SIG-M5 (cell line): ENCODE measurements around the gene MTHFD2L.
"Not testable (repeated sequence)": the region's sequence is repeated elsewhere in the genome, so short reads cannot be mapped to it uniquely, and the experiment has no call there.

Experiments
- DNase-seq: peaks from one replicate; lab custom pipeline; 2025; lab: John Stamatoyannopoulos, UW

The MTHFD2L gene

GRCh38 chr4:74189331-74190043 is 31.6 kb downstream of the MTHFD2L start:
- DNase-seq, result no peak

DNA sequence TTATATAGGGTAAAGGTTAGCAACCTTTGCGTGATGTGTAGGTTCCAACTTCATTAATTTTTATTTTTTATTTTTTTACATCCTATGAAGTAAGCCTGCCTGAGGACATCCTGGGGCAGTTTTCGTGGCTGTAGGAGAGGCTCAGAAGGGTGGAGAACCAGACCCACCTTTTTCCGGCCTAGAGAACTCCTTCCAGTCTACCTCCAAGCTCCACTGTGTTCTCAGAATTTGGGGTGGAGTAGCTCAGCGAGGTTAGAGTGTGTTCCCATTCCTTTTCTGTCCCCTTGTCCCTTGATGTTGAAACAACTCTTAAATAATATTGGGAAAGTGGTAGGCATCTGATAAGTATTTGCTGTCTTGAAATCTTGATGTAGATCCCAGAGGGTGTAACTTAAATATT is 32.4 kb downstream of the MTHFD2L start:
- DNase-seq, result no peak

GRCh38 chr4:74190919-74191397 is 33.0 kb downstream of the MTHFD2L start:
- no peak for DNase-seq

DNA sequence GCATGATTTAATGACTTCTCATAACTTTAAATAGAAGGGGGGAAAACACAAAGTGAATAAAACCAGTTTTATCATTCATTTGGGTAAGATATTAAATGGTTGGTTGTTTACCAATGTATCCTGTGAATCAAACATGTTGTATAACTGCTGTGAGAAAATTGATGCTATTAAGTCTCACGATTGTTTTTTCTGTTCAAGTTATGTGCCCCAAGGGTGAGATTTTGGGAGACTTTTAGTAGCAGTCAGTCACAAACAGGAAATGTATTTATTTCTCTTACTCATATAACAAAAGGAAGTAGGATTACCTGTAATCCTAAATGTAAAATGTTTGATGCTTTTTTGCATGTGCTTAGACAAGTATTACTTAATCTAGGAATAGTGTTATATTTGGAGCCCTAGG is 39.2 kb downstream of the MTHFD2L start:
- no peak for DNase-seq

DNA sequence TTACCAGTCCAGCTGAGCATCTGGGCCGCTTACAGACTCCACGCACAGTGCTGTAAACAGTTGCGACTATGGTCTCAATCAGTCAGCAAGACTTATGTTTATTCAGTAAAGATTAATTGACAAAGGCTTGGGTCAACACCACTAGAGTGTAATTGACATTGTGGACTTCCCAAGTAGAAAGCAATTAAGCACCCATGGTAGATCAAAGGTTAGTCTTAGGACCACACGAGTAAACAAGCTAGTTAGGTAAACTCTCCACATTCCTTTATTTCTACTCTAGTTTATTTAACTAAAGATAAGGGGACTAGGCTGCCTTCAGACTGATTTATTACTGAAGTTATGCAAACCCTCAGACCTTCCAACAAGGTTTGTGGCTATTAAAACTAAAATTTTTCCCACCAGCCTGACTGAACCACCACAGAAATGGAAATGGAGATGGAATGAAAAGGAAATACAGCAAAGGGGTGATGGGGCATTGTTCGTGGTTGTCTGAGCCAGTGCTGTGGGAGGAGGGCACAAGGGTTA is 44.2 kb downstream of the MTHFD2L start:
- DNase-seq, result no peak

- no peak for DNase-seq
Measured at GRCh38 chr4:74203467-74203866, 45.5 kb downstream of the MTHFD2L start.

DNA sequence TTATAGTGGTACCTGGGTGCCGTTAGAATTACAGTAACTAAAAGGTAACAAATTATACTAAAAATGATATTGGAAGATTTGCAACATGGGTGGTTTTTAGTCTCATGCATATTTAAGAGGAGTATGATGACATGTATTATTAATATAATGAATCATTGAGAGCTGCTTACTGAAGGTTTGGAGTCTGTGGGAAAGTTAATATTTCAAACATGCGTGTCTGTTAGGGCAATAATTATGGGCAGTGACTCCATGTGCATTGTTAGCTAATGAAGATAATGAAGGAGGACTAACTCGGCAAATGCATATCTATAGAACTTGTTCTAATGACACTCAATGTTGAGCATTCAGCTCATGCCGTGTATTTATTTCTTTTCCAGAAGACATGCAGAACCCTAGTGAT is 47.1 kb downstream of the MTHFD2L start:
- no peak for DNase-seq

DNA sequence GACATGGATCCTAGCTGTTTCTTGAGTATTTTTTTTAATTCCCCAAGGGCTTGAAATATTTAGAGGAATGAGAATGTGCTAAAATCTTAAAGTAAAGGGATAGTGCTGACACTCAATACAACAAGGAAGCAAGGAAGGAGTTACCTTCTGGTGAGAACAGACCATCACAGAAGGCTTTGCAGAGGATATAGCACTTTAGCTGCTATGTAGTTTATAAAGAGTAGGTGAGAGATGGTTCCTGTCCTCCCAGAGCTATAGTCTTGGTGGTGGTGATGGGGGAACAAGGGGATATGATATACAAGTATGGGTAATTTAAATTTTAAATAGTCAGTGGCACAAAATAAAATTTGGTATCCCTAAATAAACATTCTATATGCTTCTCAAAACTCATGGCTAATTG is 47.6 kb downstream of the MTHFD2L start:
- no peak for DNase-seq

- no peak for DNase-seq
Measured at GRCh38 chr4:74206088-74206825, 48.3 kb downstream of the MTHFD2L start.

DNA sequence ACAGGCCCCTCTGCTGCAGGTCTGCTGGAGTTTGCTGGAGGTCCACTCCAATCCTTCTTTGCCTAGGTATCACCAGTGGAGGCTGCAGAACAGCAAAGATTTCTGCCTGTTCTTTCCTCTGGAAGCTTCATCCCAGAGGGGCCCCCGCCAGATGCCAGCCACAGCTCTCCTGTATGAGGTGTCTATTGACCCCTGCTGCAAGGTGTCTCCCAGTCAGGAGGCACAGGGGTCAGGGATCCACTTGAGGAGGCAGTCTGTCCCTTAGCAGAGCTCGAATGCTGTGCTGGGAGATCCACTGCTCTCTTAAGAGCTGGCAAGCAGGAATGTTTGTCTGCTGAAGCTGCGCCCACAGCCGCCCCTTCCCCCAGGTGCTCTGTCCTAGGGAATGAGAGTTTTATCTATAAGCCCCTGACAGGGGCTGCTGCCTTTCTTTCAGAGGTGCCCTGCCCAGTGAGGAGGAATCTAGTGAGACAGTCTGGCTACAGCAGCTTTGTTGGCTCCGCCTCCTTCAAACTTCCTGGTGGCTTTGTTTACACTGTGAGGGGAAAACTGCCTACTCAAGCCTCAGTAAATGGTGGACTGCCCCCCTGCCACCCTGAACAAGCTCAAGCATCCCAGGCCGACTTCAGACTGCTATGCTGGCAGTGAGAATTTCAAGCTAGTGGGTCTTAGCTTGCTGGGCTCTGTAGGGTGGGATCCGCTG is 56.7 kb downstream of the MTHFD2L start:
- DNase-seq, result not testable (repeated sequence)

DNA sequence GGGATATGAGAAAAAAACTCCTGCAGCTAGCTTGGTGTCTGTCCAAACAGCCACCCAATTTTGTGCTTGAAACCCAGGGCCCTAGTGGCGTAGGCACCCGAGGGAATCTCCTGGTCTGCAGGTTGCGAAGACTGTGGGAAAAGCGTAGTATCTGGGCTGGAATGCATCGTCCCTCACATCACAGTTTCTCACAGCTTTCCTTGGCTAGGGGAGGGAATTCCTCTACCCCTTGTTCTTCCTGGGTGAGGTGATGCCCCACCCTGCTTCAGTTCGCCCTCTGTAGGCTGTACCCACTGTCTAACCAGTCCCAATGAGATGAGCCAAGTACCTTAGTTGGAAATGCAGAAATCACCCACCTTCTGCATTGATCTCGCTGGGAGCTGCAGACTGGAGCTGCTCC is 57.3 kb downstream of the MTHFD2L start:
- not testable (repeated sequence) for DNase-seq

- no peak for DNase-seq
Measured at GRCh38 chr4:74217365-74217764, 59.4 kb downstream of the MTHFD2L start.

DNA sequence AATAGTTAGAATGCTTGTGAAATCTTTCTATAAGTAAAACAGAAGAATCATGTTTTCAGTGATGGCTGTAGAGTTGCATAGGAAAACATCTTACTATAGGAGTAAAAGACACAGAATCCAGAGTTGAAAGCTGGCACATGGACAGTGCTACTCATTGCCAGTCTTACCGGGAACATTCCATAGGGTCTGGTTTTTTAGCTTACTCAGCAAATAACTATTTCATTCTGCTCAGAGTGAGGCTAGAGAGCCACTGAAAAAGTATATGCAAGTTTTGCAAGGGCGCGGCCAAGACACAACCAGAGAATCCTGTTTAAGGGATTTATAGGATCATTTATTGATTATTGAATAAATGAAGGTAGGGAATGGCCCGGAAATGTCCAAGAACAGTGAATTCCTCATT is 60.3 kb downstream of the MTHFD2L start:
- DNase-seq, result no peak

DNA sequence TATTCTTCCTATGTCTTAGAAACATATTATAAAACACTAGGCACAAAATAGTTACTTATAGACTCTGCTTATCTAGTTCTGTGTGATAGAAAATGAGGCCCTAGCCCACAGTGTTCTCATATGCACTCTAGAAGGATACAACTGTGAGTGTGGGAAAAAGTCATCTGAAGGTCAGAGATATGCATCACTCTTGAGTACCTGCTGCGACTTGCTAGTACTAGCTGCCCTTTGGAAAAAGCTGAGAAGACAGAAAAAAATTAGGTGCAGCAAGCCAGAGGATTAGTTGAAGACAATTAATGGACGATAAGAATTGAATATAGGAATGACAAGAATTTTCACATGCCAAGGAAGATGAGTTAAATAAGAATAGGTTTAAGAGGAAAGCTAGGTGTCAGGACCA is 61.3 kb downstream of the MTHFD2L start:
- no peak for DNase-seq

GRCh38 chr4:74223098-74223497 is 65.2 kb downstream of the MTHFD2L start:
- no peak for DNase-seq

DNA sequence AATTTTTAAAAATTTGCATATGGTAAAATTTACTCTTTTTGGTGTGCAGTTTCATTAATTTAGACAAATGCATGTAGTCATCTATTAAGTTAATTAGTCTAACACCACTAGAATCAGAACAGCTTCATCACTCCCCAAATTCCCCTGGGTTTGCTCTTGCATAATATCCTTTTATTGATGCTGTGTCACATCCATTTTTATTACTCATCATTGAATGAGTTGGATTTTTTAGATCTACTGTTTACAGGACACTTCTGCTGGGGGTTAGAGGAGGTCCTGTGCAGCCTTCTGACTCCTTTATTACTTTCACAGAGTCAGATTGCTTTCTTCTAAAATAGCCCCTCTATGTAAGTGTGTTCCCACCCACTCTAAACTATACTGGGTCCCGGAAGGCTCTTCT is 65.9 kb downstream of the MTHFD2L start:
- no peak for DNase-seq

DNA sequence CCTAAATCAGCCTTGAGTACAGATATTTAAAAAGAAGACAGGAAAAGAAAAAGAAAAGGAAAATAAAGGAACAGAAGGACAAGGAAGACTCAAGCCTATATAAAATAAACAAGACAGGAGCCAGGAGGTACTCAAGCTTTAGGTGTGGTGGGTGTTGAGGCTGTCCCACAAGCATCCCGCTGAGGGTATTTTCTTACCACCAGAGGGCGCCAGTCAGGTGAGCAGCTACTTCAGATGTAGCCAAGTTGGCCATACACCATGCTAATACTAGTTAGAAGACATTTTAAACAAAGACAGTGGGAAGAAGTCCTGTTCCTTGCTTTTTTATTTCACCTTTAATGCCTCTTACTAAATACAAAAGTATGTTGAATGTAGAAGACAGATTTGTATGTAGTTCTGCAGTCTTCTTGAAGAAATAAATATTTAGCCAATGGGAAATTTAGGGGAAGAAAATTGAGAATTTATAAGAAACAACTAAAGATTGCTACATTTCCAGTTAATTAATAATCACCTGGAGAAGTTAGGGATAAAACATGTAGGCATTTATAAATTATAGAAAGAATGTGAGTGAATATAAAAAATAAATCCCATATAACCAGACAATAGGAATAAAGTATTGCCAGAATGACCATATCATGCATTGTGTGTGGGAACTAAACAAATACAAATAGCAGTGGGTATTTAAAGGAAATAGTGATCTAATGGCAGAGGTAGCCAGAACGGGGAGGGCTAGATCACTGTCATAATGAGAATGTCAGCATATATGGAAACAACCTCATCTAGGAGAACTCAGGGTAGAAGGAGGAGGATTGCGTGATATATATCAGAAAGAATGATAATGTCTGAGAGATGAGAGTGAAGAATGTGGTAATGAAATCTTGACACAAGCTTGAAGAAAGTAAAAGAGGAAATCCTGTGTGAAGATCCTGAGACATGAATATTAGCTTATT is 71.0 kb downstream of the MTHFD2L start:
- DNase-seq, result no peak

- no peak for DNase-seq
Measured at GRCh38 chr4:74230902-74231499, 73.1 kb downstream of the MTHFD2L start.

DNA sequence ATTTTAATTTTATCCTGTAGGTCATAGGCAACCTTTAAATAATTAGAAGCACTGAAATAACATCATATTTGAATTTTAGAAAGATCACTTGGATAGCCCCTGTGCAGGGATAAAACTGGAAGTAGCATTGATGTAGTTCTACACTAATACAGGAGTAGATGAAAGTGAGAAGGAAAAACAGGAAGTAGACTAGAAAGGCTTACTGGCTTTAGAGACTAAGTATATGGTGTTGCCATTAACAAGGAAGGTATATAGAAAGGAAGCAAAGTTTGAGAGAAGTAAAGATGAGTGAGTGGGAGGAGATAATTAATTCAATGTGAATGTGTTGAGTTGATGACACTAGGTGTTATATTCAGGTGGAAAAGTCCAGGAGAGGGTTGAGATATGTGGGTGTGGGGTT is 77.2 kb downstream of the MTHFD2L start:
- peak; percentile 59 for DNase-seq

DNA sequence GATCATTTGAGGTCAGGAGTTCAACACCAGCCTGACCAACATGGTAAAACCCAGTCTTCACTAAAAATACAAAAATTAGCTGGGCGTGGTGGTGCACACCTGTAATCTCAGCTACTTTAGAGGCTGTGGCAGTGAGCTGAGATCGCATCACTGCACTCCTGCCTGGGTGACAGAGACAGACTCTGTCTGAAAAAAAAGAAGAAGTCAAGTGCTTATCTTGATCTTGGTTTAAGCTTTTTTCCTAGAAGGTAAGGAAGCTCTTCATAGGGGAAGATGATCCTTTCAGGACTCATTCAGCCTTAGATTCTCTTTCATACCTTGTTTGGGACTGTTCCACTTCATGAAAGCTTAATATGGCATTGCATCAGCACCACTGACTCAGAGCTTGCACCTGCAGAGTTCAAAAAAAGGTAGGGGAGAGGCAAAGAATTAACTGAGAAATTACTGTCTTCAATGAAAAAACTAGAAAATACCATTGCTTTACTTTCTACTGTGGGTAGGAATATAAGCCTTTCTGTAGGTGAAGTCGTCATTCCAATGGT is 79.6 kb downstream of the MTHFD2L start:
- no peak for DNase-seq

DNA sequence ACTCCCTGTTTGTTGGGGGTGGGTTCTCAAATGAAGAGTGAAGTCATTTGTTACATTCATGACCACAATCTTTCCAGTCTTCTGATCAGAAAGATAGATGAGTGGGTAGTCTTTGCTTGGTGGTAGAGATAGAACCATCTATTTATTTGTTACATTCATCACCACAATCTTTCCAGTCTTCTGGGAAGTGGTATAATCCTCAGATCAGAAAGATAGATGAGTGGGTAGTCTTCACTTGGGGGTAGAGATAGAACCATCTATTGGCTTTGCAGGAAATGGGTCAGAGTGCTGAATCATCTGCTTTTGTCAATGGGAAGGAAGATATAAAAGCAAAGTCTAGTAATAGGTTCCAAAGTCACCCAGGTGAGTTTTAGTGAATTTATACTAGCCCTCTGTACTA is 86.1 kb downstream of the MTHFD2L start:
- no peak for DNase-seq
